Choroid plexus epithelial cell (primary cell): ENCODE measurements around the gene ABCC9.

Experiments used
- DNase-seq: peaks from one replicate; pipeline ENCODE4 v3.0.0-alpha.2; 2010; ENCODE audit warnings: low read depth
- H3K4me3 ChIP-seq: 2 replicates; pipeline ENCODE4 v1.5.1; 2011; ENCODE audit warnings: low read depth, mild to moderate bottlenecking, control low read depth, low read length, moderate library complexity
- TF ChIP-seq, protein P1 (sequence below): conservative IDR thresholded peaks from 2 replicates; pipeline ENCODE4 v1.5.1; 2011; ENCODE audit warnings: low read depth, mild to moderate bottlenecking, control low read depth, inconsistent platforms, low read length, moderate library complexity

The ABCC9 gene

DNA sequence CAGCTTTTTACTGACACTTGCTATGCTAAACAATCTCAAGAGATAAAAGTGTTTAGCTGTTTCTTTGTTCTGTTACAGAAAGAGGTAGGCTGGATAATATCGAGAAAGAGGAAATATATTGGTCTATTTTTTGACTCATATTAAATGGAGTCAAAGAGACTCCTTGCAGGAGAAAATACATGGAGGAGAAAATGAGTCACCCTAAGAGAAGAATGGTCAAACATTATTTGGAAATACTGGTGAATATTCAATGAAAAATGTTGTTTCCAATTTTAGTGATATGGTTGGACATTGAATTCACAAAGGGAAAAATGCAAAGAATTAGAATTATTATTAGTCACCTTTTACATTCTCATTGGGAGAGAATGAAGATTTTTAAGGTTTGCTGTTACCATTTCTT is 169.9 kb downstream of the ABCC9 start:
- peak; percentile 30 for DNase-seq
- TF ChIP-seq, protein P1, sequence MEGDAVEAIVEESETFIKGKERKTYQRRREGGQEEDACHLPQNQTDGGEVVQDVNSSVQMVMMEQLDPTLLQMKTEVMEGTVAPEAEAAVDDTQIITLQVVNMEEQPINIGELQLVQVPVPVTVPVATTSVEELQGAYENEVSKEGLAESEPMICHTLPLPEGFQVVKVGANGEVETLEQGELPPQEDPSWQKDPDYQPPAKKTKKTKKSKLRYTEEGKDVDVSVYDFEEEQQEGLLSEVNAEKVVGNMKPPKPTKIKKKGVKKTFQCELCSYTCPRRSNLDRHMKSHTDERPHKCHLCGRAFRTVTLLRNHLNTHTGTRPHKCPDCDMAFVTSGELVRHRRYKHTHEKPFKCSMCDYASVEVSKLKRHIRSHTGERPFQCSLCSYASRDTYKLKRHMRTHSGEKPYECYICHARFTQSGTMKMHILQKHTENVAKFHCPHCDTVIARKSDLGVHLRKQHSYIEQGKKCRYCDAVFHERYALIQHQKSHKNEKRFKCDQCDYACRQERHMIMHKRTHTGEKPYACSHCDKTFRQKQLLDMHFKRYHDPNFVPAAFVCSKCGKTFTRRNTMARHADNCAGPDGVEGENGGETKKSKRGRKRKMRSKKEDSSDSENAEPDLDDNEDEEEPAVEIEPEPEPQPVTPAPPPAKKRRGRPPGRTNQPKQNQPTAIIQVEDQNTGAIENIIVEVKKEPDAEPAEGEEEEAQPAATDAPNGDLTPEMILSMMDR = no peak

DNA sequence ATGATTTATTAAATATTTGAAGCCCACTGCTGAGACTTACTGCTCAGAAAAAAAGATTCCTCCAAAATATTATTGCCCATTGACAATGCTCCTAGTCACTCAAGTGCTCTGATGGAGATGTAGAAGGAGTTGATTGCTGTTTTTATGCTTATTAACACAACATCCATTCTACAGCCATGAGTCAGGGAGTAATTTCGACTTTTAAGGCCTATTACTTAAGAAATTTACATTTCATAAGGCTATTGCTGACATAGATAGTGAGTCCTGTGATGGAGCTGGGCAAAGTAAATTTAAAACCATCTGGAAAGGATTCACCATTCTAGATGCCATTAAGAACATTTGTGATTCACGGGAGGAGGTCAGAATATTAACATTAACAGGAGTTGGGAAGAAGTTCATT is 171.9 kb downstream of the ABCC9 start:
- no peak for DNase-seq
- H3K4me3 ChIP-seq = no peak overlapping the region
- TF ChIP-seq, protein P1 = no peak

More for the DNA sequence above, 169.9 kb downstream of the ABCC9 start:
- H3K4me3 ChIP-seq = no peak overlapping the region

DNA sequence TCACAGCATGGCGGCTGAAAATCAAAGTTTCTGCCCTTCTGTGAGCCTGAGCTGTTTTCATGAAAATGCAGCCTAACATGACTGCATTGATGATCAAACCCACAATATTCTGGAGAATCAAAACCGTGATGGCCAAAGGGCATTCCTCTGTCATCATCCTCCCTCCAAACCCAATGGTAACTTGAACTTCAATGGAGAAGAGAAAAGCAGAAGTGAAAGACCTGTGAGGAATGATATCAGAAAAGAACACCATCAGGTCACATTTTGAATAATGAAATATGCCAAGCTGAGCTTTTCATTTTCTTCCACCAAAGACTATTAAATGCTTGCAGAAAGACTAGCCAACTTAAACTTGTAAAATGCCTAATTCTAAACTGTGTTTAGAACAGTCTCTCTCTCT is 174.8 kb downstream of the ABCC9 start:
- no peak overlapping the region for H3K4me3 ChIP-seq
- TF ChIP-seq, protein P1 = no peak
- no peak for DNase-seq

DNA sequence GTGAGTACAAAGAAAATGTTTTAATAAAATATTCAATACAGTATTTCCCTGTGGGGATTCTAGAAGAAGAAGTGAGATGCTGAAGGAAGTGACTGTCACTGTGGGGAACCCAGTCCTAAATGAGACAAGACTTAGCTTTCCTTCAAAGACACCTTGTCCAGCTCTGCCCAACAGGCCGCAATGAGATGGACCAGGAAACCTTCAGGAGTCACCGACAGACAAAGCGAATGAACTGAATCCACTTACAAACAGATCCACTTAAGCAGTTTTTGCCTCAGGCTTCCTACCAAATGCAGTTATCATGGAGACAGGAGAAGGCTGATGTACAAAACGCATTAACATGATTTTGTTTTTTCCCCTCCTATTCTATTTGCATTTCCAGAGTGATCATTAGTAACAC is 176.3 kb downstream of the ABCC9 start:
- TF ChIP-seq, protein P1 = no peak
- DNase-seq = no peak
- no peak overlapping the region for H3K4me3 ChIP-seq

DNA sequence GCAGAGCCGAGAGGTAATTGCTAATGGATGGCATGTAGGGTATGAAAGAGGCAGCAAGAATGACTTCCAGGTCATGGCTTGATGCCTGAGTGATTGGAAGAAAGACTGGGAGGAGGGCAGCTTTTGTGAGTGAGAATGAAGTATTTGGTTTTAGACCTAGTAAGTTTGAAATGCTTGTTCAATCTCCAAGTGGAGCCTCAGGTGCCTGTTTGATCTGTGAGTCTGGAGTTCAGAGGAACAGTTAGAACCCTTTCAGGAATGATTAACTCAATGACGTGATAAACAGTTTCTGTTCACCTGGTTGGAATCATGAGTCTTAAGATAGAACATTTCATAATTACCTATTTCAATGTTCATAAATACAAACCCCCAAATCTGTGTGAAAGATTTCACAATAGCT is 177.2 kb downstream of the ABCC9 start:
- TF ChIP-seq, protein P1 = no peak

DNA sequence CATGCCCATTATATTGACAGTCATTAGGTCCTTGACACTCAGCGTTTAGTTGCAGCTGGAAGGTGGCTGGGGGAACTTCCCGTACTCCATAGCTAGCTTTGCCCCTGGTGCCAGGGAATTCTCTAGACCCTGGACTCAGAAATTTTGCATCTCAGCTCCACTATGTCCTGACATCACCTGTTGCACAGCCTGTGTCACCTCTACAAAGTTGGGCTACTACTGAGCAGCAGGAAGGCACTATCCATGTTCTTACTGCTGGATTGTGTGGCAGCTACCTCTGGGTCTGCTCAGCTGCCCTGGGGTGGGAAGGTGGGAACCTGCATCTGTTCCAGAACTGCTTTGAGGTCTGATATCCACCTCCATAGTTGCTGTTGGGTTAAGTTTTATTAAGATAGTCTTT is 177.7 kb downstream of the ABCC9 start:
- H3K4me3 ChIP-seq = no peak overlapping the region
- TF ChIP-seq, protein P1 = no peak
- no peak for DNase-seq

More for the DNA sequence above, 177.2 kb downstream of the ABCC9 start:
- no peak overlapping the region for H3K4me3 ChIP-seq
- DNase-seq = no peak

DNA sequence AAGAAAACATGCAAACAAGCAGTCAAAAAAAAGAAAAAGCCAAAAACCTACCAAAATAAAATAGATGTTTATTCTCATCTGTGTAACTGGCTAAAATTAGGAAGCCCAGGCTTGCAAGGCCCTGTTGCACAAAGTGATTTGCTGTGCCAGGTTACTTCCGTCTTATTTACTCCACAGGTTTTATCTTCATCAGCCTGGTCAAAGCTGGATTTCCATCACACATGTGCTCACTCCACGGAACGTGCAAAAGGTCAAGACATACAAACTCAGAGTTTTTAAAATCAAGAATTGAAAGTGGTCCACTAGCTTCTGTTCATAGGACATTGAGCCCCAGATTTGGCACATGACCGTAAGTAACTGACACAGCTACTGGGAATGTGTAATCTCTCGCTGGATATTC is 181.5 kb downstream of the ABCC9 start:
- TF ChIP-seq, protein P1 = no peak
- no peak for DNase-seq
- H3K4me3 ChIP-seq = no peak overlapping the region
